HG03196 (cell line): ENCODE measurements around the gene CD164L2.
"Not testable (repeated sequence)": the region's sequence is repeated elsewhere in the genome, so short reads cannot be mapped to it uniquely, and the experiment has no call there.

Source experiments
- ATAC-seq: cut with Tn5 transposase; IDR thresholded peaks from one replicate; pipeline ENCODE4 v1.9.1; 2021; ENCODE audit not compliant: unreplicated experiment

Gene CD164L2

GRCh38 chr1:27405598-27406361 lies 22.6 kb upstream of the CD164L2 start:
- ATAC-seq: not testable (repeated sequence)

- no peak for ATAC-seq
These were observed 21.9 kb upstream of the CD164L2 start for GRCh38 chr1:27405074-27405473.

- ATAC-seq: no peak
These were observed 20.8 kb upstream of the CD164L2 start for GRCh38 chr1:27403931-27404330.

GRCh38 chr1:27403065-27403726 lies 20.1 kb upstream of the CD164L2 start:
- ATAC-seq: peak; percentile 37

- ATAC-seq: no peak
These were observed 19.2 kb upstream of the CD164L2 start for GRCh38 chr1:27402349-27402754.

GRCh38 chr1:27400963-27401341 lies 17.8 kb upstream of the CD164L2 start:
- ATAC-seq: no peak

GRCh38 chr1:27400082-27400962 lies 17.2 kb upstream of the CD164L2 start:
- ATAC-seq: no peak

GRCh38 chr1:27399251-27400025 lies 16.3 kb upstream of the CD164L2 start:
- ATAC-seq: no peak

GRCh38 chr1:27398405-27399149 lies 15.4 kb upstream of the CD164L2 start:
- no peak for ATAC-seq

- ATAC-seq: no peak
These were observed 14.6 kb upstream of the CD164L2 start for GRCh38 chr1:27397749-27398148.

GRCh38 chr1:27397110-27397509 lies 14.0 kb upstream of the CD164L2 start:
- no peak for ATAC-seq

- no peak for ATAC-seq
These were observed 12.5 kb upstream of the CD164L2 start for GRCh38 chr1:27395441-27396195.

GRCh38 chr1:27394925-27395324 lies 11.8 kb upstream of the CD164L2 start:
- no peak for ATAC-seq

- ATAC-seq: no peak
These were observed 11.1 kb upstream of the CD164L2 start for GRCh38 chr1:27394282-27394658.

GRCh38 chr1:27393641-27394281 lies 10.6 kb upstream of the CD164L2 start:
- ATAC-seq: no peak

- no peak for ATAC-seq
These were observed 9.9 kb upstream of the CD164L2 start for GRCh38 chr1:27392778-27393635.

GRCh38 chr1:27392096-27392777 lies 9.1 kb upstream of the CD164L2 start, which contains the start of gene GPR3:
Gene GPR3 (plus strand): TSS chr1:27392622. CDS start chr1:27393799, 1,177 bp downstream.
- peak; percentile 65 for ATAC-seq
